Right lobe of liver (tissue), 6 donors: ENCODE measurements around the gene ARHGAP4. TPM values are rescaled to one million over a fixed set of nuclear protein-coding genes. Genes with fewer than 3 reads are reported as not detected.

Experiments used
- ATAC-seq, 4 donors: fragments of 200-7000 bp; cut with Tn5 transposase; one replicate each; pipeline ENCODE4 v1.9.1; 2020; ENCODE audit warnings: mild to moderate bottlenecking in 4 of 4, moderate library complexity in 4 of 4
- DNase-seq, 3 donors: peaks; one replicate each; pipeline ENCODE4 v3.0.0-alpha.2; 2020
- H3K27ac ChIP-seq, 3 donors: fragments of 200-600 bp; one replicate each; pipeline ENCODE4 v1.8.0; 2022
- H3K27me3 ChIP-seq, 2 donors: fragments of 200-600 bp; one replicate each; pipeline ENCODE4 v1.8.0; 2022
- H3K36me3 ChIP-seq, 4 donors: fragments of 200-600 bp; sonication (generic) in 1 of 4; one replicate each; pipeline versions ENCODE4 v1.5.1 to v1.8.0; 2017 to 2022; ENCODE audit warnings: control low read depth in 1 of 4
- H3K4me1 ChIP-seq, 4 donors: fragments of 200-600 bp; sonication (generic) in 1 of 4; one replicate each; pipeline versions ENCODE4 v1.5.1 to v1.8.0; 2017 to 2022; ENCODE audit warnings: control low read depth in 1 of 4
- H3K4me3 ChIP-seq, 3 donors: fragments of 200-600 bp; one replicate each; pipeline ENCODE4 v1.8.0; 2022
- H3K9me3 ChIP-seq, 4 donors: fragments of 200-600 bp; sonication (generic) in 1 of 4; one replicate each; pipeline versions ENCODE4 v1.5.1 to v1.8.0; 2017 to 2022; ENCODE audit warnings: control low read depth in 1 of 4
- CTCF ChIP-seq, 4 donors: fragments of 200-600 bp in 3 of 4; fragments of 450-650 bp in 1 of 4; IDR thresholded peaks; one replicate each; pipeline versions ENCODE4 v1.5.1 to v1.8.0; 2016 to 2022; ENCODE audit warnings: antibody characterized with exemption in 4 of 4, mild to moderate bottlenecking in 2 of 4
- POLR2A ChIP-seq: fragments of 450-650 bp; IDR thresholded peaks from one replicate; pipeline ENCODE4 v1.6.1; 2017; ENCODE audit warnings: antibody characterized with exemption, mild to moderate bottlenecking
- WGBS: methylation state at CpG from one replicate; pipeline ENCODE4 v1.1.6; 2018; ENCODE audit warnings: low coverage, low lambda C conversion rate; ENCODE audit not compliant: insufficient coverage; ENCODE audit errors: missing lambda C conversion rate; 5-methylcytosine and 5-hydroxymethylcytosine counted together
- intact Hi-C, 2 donors: fragments of 100-400 bp; cut with DNase I; formaldehyde crosslinking; loops; one replicate each; pipeline versions ENCODE4 v1.11.2 to v1.14.1; 2022
- total RNA-seq, 6 experiments: library from RNA; depleted of rRNA in 2 of 6; stranded (reverse); fragments of >200 nt in 2 of 6; fragmentation: NEBNext Ultra II Directional in 3 of 6; extraction: Animal tissue kit (Norgen Biotek cat#: 25700) in 3 of 6; gene quantifications; one replicate each; pipeline versions ENCODE4 v1.1.0 to v1.2.4, GENCODE V29; 2016 to 2023
- donor health status: DM: no; HTN: yes; CAD: no.
- donor health status: DM: no; HTN: no; CAD: no.
- donor health status: DM: no; HTN: no; CAD: no.
- donor health status: DM: no; HTN: yes; CAD: no.
- donor health status: DM: no; HTN: yes; CAD: no.

The ARHGAP4 gene
- total RNA-seq, 6 experiments from 2014 or later, result 5.5 to 11.9 (median 8.7) TPM

DNA sequence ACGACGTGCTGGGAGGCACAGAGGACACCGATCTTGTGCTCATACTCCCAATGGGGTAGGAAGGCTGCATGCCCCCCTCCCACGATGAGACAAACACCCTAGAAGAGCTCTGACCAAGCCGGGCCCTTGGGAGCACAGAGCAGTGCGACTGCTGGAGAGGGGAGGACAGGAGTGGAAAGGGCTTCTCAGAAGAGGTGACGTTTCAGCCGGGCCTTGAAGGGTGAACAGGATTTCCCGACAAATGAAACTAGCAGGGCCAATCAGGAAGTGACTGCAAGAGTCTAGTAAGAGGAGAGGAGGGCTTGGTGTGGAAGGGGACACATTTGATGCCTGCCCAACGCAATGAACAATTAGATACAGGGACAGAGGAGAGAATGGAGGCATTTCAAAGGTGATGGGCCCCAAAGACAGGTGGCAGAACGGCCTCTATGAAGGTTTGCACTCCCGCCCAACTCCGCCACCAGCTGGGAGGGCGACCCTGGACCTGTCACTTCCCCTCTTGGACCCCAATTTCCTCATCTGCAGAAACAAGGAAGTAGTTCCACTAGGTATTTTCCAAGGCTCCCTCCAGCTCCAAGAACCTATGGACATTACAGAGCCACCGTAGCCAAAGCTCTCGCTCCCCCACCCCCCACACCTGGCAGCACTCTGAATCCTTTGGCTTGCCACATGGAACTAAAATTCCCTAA lies 41.6 kb upstream of the ARHGAP4 start:
- Histone ChIP-seq H3K4me1 (peaks cover 0 to 41% (median 0%) of the 10 kb centered on the region in 4 donors), H3K9me3 (no peaks in the 10 kb centered on the region), H3K4me3 (no peak overlapping the region), H3K36me3 (peaks cover 0 to 16% (median 3%) of the 10 kb centered on the region in 4 donors), H3K27ac (peak overlapping the region in 2 of 3 donors; percentile 39 to 45), H3K27me3 (no peaks in the 10 kb centered on the region)
- TF ChIP-seq CTCF (IDR thresholded peaks at IDR 0.05), result no peak
- TF ChIP-seq POLR2A, result no peak
- ATAC-seq (no peak), DNase-seq (peak in 1 of 3 donors; percentile 47)
- intact Hi-C loops, result no loop called here
- 62% methylated on average over 13 of the region's 16 CpGs for WGBS

DNA sequence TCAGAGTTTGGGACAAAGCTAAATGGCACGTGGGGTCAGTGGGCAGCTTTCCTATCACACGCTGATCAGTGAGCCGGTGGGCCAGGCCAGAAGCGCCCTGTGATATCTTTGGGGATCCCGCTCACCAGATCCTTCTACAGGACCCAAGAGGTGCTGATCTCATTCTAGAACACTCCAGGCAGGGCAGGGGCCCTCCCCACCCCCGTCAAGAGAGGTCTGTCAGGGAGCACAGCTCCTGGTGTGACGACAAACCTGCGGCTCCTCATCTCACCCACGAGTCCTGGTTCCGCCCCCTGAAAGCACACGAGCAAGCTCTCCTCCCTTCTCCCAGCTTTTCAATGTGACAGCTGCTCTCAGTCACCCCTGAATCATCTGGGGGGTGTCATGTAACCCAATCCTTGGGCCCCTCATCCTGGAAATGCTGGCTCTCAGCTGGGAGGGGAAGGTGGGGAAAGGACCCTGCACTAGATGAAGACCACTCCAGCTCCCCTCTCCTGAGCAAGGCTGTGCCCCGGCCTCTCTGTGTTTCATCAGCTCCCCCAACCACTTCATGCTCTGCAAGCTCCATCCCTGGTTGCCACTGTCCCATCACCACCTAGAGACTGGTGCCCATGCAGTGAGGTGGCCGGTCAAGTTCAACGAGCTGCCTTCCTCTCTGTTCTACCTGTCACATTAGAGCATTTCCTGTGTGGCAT lies 40.9 kb upstream of the ARHGAP4 start:
- 53% methylated on average over 5 of the region's 14 CpGs for WGBS
- no peak overlapping the region for H3K4me3 ChIP-seq
- peaks cover 0 to 23% (median 5%) of the 10 kb centered on the region in 4 donors for H3K36me3 ChIP-seq
- H3K27ac ChIP-seq, result peak overlapping the region; percentile 6 to 45 (median 39)
- H3K27me3 ChIP-seq, result no peaks in the 10 kb centered on the region
- no peak for ATAC-seq
- peaks cover 0 to 41% (median 0%) of the 10 kb centered on the region in 4 donors for H3K4me1 ChIP-seq
- peak in 1 of 3 donors; percentile 48 for DNase-seq
- TF ChIP-seq POLR2A, result no peak
- TF ChIP-seq CTCF (IDR thresholded peaks at IDR 0.05), result no peak
- H3K9me3 ChIP-seq, result no peaks in the 10 kb centered on the region
- intact Hi-C loops, result no loop called here

- Histone ChIP-seq H3K27ac (peak overlapping the region in 2 of 3 donors; percentile 6 to 39), H3K4me3 (no peak overlapping the region), H3K4me1 (peaks cover 0 to 41% (median 0%) of the 10 kb centered on the region in 4 donors), H3K9me3 (no peaks in the 10 kb centered on the region), H3K27me3 (no peaks in the 10 kb centered on the region), H3K36me3 (peaks cover 0 to 30% (median 11%) of the 10 kb centered on the region in 4 donors)
- ATAC-seq (peak; percentile 5 to 45 (median 42)), DNase-seq (peak; percentile 46 to 80 (median 77))
- TF ChIP-seq POLR2A, result no peak
- TF ChIP-seq CTCF (IDR thresholded peaks at IDR 0.05), result no peak
- WGBS, result 49% methylated on average over 12 of the region's 15 CpGs
- intact Hi-C loops, result no loop called here
Observed at GRCh38 chrX:153966283-153966688, 40.2 kb upstream of the ARHGAP4 start.

GRCh38 chrX:153965406-153965805 lies 39.3 kb upstream of the ARHGAP4 start:
- no peaks in the 10 kb centered on the region for H3K9me3 ChIP-seq
- TF ChIP-seq CTCF (IDR thresholded peaks at IDR 0.05), result no peak
- no peak for DNase-seq
- no peak for ATAC-seq
- H3K36me3 ChIP-seq, result peaks cover 0 to 39% (median 15%) of the 10 kb centered on the region in 4 donors
- H3K27me3 ChIP-seq, result no peaks in the 10 kb centered on the region
- no peak overlapping the region for H3K27ac ChIP-seq
- no peak overlapping the region for H3K4me3 ChIP-seq
- WGBS, result 87% methylated on average over 3 of the region's 5 CpGs
- H3K4me1 ChIP-seq, result peaks cover 0 to 41% (median 0%) of the 10 kb centered on the region in 4 donors
- intact Hi-C loops, result no loop called here
